ENCODE data around the gene BHLHA9.

GRCh38 chr17:1286379-1287106 lies 16.3 kb downstream of the BHLHA9 start:
- TF ChIP-seq, protein P1, sequence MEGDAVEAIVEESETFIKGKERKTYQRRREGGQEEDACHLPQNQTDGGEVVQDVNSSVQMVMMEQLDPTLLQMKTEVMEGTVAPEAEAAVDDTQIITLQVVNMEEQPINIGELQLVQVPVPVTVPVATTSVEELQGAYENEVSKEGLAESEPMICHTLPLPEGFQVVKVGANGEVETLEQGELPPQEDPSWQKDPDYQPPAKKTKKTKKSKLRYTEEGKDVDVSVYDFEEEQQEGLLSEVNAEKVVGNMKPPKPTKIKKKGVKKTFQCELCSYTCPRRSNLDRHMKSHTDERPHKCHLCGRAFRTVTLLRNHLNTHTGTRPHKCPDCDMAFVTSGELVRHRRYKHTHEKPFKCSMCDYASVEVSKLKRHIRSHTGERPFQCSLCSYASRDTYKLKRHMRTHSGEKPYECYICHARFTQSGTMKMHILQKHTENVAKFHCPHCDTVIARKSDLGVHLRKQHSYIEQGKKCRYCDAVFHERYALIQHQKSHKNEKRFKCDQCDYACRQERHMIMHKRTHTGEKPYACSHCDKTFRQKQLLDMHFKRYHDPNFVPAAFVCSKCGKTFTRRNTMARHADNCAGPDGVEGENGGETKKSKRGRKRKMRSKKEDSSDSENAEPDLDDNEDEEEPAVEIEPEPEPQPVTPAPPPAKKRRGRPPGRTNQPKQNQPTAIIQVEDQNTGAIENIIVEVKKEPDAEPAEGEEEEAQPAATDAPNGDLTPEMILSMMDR (IDR thresholded peaks at IDR 0.05; ENCODE audit: borderline replicate concordance, extremely low read depth, low read length, poor library complexity, severe bottlenecking): no peak
- no peak for TF ChIP-seq EZH2 (IDR thresholded peaks at IDR 0.05; ENCODE audit: borderline replicate concordance, low read depth, low read length, severe bottlenecking)
